CD14-positive monocyte (primary cell): ENCODE data around the gene HAO1. TPM values are rescaled to one million over a fixed set of nuclear protein-coding genes. Genes with fewer than 3 reads are reported as not detected.

ENCODE experiments used
- DNase-seq, 3 donors: peaks; one replicate each; pipeline ENCODE4 v3.0.0-alpha.2; 2011 to 2022
- H2AFZ ChIP-seq: 2 replicates; pipeline ENCODE4 v1.6.0; 2012; ENCODE audit warnings: mild to moderate bottlenecking, low read depth, low read length, inconsistent platforms; ENCODE audit not compliant: insufficient read depth, poor library complexity, severe bottlenecking
- H3K27ac ChIP-seq, 2 donors: 1 replicate in 1 of 2; 2 replicates in 1 of 2; pipeline ENCODE4 v1.5.1; 2012 to 2013; ENCODE audit warnings: low read length in 2 of 2, control low read depth in 1 of 2, inconsistent platforms in 1 of 2, low read depth in 1 of 2, mild to moderate bottlenecking in 1 of 2
- H3K27me3 ChIP-seq, 2 donors: one replicate each; pipeline versions ENCODE4 v1.6.0 to v1.6.1; 2011 to 2013; ENCODE audit warnings: low read length in 2 of 2; ENCODE audit not compliant: control insufficient read depth in 2 of 2, insufficient read depth in 2 of 2
- H3K36me3 ChIP-seq, 2 donors: replicated peaks in 1 of 2; 1 replicate in 1 of 2; 2 replicates in 1 of 2; pipeline versions ENCODE4 v1.5.1 to v1.6.1; 2012 to 2013; ENCODE audit warnings: low read length in 2 of 2, control low read depth in 1 of 2, inconsistent platforms in 1 of 2, mild to moderate bottlenecking in 1 of 2; ENCODE audit not compliant: insufficient read depth in 2 of 2, control insufficient read depth in 1 of 2
- H3K4me1 ChIP-seq, 2 donors: 1 replicate in 1 of 2; 2 replicates in 1 of 2; pipeline versions ENCODE4 v1.5.1 to v1.6.1; 2012 to 2013; ENCODE audit warnings: low read length in 2 of 2, control low read depth in 1 of 2, inconsistent platforms in 1 of 2, mild to moderate bottlenecking in 1 of 2, moderate library complexity in 1 of 2; ENCODE audit not compliant: insufficient read depth in 2 of 2, control insufficient read depth in 1 of 2
- H3K4me2 ChIP-seq: replicated peaks from 2 replicates; pipeline ENCODE3; 2012; ENCODE audit warnings: low read length, moderate library complexity, mild to moderate bottlenecking; ENCODE audit not compliant: poor library complexity, severe bottlenecking; ENCODE audit errors: extremely low read depth
- H3K4me3 ChIP-seq, 3 experiments: fragments of 200-600 bp in 1 of 3; sonication (generic) in 1 of 3; replicated peaks in 1 of 3; 1 replicate in 2 of 3; 2 replicates in 1 of 3; pipeline ENCODE4 v1.5.1; 2011 to 2013; ENCODE audit warnings: low read length in 3 of 3, mild to moderate bottlenecking in 3 of 3, control low read depth in 2 of 3, low read depth in 2 of 3, inconsistent platforms in 1 of 3, moderate library complexity in 1 of 3
- H3K79me2 ChIP-seq: 2 replicates; pipeline ENCODE4 v1.6.0; 2012; ENCODE audit warnings: mild to moderate bottlenecking, control low read depth, inconsistent platforms, low read length, moderate library complexity; ENCODE audit not compliant: insufficient read depth
- H3K9ac ChIP-seq: 2 replicates; pipeline ENCODE4 v1.6.0; 2017; ENCODE audit warnings: low read length, mild to moderate bottlenecking; ENCODE audit not compliant: insufficient read depth, poor library complexity, severe bottlenecking
- H3K9me3 ChIP-seq, 2 donors: replicated peaks in 1 of 2; 1 replicate in 1 of 2; 2 replicates in 1 of 2; pipeline versions ENCODE4 v1.5.1 to v1.6.1; 2012 to 2013; ENCODE audit warnings: low read length in 2 of 2, control low read depth in 1 of 2; ENCODE audit not compliant: control insufficient read depth in 1 of 2, insufficient read depth in 1 of 2
- H4K20me1 ChIP-seq: 2 replicates; pipeline ENCODE4 v1.6.0; 2012; ENCODE audit warnings: mild to moderate bottlenecking, low read length, control low read depth, moderate library complexity; ENCODE audit not compliant: insufficient read depth
- H3K27ac Mint-ChIP-seq, 7 donors: one replicate each; pipeline ENCODE4 v1.8.0; 2020; ENCODE audit warnings: mild to moderate bottlenecking in 7 of 7, mixed read lengths in 7 of 7, moderate library complexity in 6 of 7, inconsistent platforms in 2 of 7
- H3K27me3 Mint-ChIP-seq, 3 donors: one replicate each; pipeline ENCODE4 v1.8.0; 2021 to 2022; ENCODE audit warnings: low read depth in 3 of 3, mild to moderate bottlenecking in 3 of 3, mixed read lengths in 3 of 3, moderate library complexity in 3 of 3, inconsistent platforms in 1 of 3
- H3K36me3 Mint-ChIP-seq, 2 donors: one replicate each; pipeline ENCODE4 v1.8.0; 2020; ENCODE audit warnings: mixed read lengths in 2 of 2, inconsistent platforms in 1 of 2, mild to moderate bottlenecking in 1 of 2
- H3K4me1 Mint-ChIP-seq: one replicate; pipeline ENCODE4 v1.8.0; 2020; ENCODE audit warnings: mild to moderate bottlenecking, mixed read lengths
- H3K4me3 Mint-ChIP-seq, 2 donors: one replicate each; pipeline ENCODE4 v1.8.0; 2020; ENCODE audit warnings: mild to moderate bottlenecking in 2 of 2, mixed read lengths in 2 of 2, moderate library complexity in 1 of 2
- H3K9me3 Mint-ChIP-seq, 7 donors: one replicate each; pipeline ENCODE4 v1.8.0; 2020 to 2022; ENCODE audit warnings: mixed read lengths in 7 of 7, mild to moderate bottlenecking in 6 of 7, moderate library complexity in 6 of 7, inconsistent platforms in 2 of 7
- CTCF ChIP-seq: fragments of 200-600 bp; IDR thresholded peaks from one replicate; pipeline ENCODE4 v1.8.0; 2022; ENCODE audit warnings: antibody characterized with exemption, mild to moderate bottlenecking
- WGBS: methylation state at CpG from one replicate; pipeline ENCODE4 v1.1.5; 2013; ENCODE audit warnings: missing lambda C conversion rate; ENCODE audit not compliant: insufficient coverage; 5-methylcytosine and 5-hydroxymethylcytosine counted together
- intact Hi-C, 2 donors: fragments of 100-400 bp; cut with micrococcal nuclease; formaldehyde crosslinking; loops; one replicate each; pipeline versions ENCODE4 v1.15.0 to v1.15.1; 2023
- polyA plus RNA-seq, 3 donors: library from polyadenylated mRNA; depleted of rRNA in 1 of 3; unstranded in 2 of 3; stranded (reverse) in 1 of 3; fragments of 300-500 nt in 2 of 3; fragments of >200 nt in 1 of 3; fragmentation: Illumina TruSeq in 2 of 3; gene quantifications; 1 replicate in 2 of 3; 2 replicates in 1 of 3; pipeline ENCODE4 v1.2.3, GENCODE V29; 2012 to 2021

The HAO1 gene
- polyA plus RNA-seq, 3 donors, result not detected

DNA sequence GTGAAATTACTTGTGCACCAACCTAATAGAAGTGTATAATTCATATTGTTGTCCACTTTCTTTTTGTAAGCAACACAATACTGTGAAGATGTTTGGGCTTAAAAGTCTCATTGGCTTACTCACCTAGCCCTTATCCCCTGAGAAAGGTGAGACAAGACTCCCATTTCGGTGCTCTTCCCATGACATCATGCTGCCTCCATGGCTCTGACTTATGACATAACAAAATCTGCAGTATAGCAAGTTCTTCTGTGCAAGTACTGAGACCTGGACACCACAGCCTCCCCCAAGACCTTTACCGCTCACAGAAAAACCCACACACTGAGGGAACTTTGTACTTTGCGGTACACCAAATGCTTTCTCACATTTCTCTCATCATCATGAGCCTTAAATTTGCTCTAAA, 50.5 kb downstream of the HAO1 start:
- Mint-ChIP-seq H3K36me3 (no peaks in the 10 kb centered on the region), H3K4me3 (no peak overlapping the region), H3K4me1 (no peaks in the 10 kb centered on the region), H3K27me3 (peaks cover 2 to 3% (median 3%) of the 10 kb centered on the region in 3 donors), H3K27ac (no peak overlapping the region), H3K9me3 (peaks cover 0 to 6% (median 0%) of the 10 kb centered on the region in 7 donors)
- intact Hi-C loops, result no loop called here
- DNase-seq, result no peak
- no peak overlapping the region for H3K27ac ChIP-seq
- no peaks in the 10 kb centered on the region for H4K20me1 ChIP-seq
- no peaks in the 10 kb centered on the region for H3K27me3 ChIP-seq
- H3K79me2 ChIP-seq, result no peaks in the 10 kb centered on the region
- no peak overlapping the region for H2AFZ ChIP-seq
- no peak overlapping the region for H3K9ac ChIP-seq
- H3K36me3 ChIP-seq, result no peaks in the 10 kb centered on the region
- H3K4me3 ChIP-seq, result no peak overlapping the region
- no peak for TF ChIP-seq CTCF
- no peaks in the 10 kb centered on the region for H3K4me1 ChIP-seq
- 100% methylated on average over 2 of the region's 3 CpGs for WGBS
- no peaks in the 10 kb centered on the region for H3K9me3 ChIP-seq
- H3K4me2 ChIP-seq, result no peak overlapping the region

DNA sequence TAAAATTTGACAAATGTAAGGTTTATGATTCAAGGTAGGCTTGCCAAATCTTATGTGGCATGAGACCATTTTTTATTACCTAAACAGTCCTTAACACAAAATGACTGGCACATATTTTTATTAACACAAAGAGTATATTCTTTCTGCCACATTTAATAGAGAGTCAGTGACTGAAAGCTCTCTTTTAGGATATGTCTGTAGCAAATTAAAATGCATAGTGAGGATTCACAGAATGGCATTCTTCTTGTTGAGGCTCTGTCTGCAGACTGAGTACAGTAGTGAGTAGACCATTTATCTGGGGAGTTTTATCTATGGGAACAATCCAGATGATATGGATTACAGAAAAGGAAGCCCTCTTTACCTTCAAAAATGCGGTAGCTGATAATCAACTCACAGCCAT, 56.5 kb downstream of the HAO1 start:
- H3K4me3 Mint-ChIP-seq, result no peak overlapping the region
- no peak for TF ChIP-seq CTCF
- Histone ChIP-seq H2AFZ (no peak overlapping the region), H4K20me1 (no peaks in the 10 kb centered on the region), H3K4me2 (no peak overlapping the region), H3K9ac (no peak overlapping the region), H3K4me3 (no peak overlapping the region), H3K27me3 (no peaks in the 10 kb centered on the region), H3K79me2 (no peaks in the 10 kb centered on the region), H3K27ac (no peak overlapping the region), H3K9me3 (no peaks in the 10 kb centered on the region), H3K36me3 (no peaks in the 10 kb centered on the region), H3K4me1 (peaks cover 6 to 22% of the 10 kb centered on the region in 2 donors)
- peaks cover 0 to 1% (median 0%) of the 10 kb centered on the region in 3 donors for H3K27me3 Mint-ChIP-seq
- no CpG with 5 or more reads among the region's 1 CpG for WGBS
- H3K36me3 Mint-ChIP-seq, result no peaks in the 10 kb centered on the region
- H3K27ac Mint-ChIP-seq, result no peak overlapping the region
- no peak for DNase-seq
- intact Hi-C loops, result no loop called here
- H3K9me3 Mint-ChIP-seq, result no peaks in the 10 kb centered on the region
- peaks cover 13% of the 10 kb centered on the region for H3K4me1 Mint-ChIP-seq
